Cardiac septum (tissue), 1 donor: ENCODE data around the gene SUPT3H. TPM values are rescaled to one million over a fixed set of nuclear protein-coding genes. Genes with fewer than 3 reads are reported as not detected.

ENCODE experiments used
- DNase-seq: peaks from one replicate; pipeline ENCODE4 v3.0.0-alpha.2; 2020; ENCODE audit warnings: low spot score
- intact Hi-C: fragments of 100-400 bp; cut with DNase I; formaldehyde crosslinking; loops from one replicate; pipeline ENCODE4 v1.14.0; 2022
- total RNA-seq: library from RNA; stranded (reverse); fragmentation: NEBNext Ultra II Directional; extraction: Animal tissue kit (Norgen Biotek cat#: 25700); gene quantifications from one replicate; pipeline ENCODE4 v1.2.1, GENCODE V29; 2021
- donor health status: DM: no; HTN: no; CAD: no.

Gene SUPT3H
- total RNA-seq, 1 donor from 2014 or later = 6.2 TPM

DNA sequence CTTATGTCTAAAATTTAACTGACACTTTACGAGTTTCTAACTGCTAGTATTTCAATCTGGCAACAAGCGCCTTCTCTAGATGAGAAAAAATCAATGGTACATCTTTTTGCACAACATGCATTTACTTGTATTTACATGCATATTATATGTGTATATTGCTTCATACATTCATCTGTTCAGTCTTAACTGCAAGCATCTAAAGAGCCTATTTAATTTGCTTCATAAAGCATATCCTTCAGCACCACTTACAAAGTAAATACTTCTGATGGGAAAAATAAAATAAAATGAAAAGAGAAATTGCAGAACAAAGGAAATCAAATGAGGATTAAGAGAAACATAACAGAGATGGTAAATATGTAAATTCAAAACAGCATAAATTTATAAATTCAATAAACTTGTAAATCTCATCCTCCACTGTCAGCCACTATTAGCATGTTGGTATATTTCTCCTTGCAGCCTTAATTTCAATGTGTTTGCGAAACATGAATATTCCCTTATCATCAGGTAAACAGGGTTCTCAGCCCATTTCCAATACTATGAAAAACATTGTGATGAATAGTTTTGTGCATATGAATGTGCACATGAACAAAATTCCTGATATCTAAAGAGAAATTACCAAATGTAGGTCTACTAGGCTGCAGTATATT lies 382.1 kb downstream of the SUPT3H start:
- intact Hi-C loops = no loop called here
- no peak for DNase-seq

DNA sequence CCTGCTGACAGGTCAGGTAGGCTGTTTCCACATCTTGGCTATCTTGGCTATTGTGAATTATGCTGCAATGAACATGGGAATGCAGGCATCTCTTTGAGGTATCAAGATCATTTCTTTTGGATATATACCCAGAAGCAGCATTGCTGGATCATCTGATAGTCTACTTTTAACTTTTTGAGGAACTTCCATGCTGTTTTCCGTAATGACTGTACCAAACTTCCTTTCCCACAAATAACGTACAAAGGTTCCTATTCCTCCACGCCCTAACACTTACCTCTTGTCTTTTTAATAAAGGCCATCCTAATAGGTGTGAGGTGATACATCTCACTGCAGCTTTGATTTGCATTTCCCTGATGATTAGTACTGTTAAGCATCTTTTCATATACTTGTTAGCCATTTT lies 388.3 kb downstream of the SUPT3H start:
- DNase-seq = no peak

GRCh38 chr6:44985006-44985405 lies 392.7 kb downstream of the SUPT3H start:
- intact Hi-C loops = no loop called here
- no peak for DNase-seq

More for the DNA sequence above, 388.3 kb downstream of the SUPT3H start:
- intact Hi-C loops = no loop called here

- intact Hi-C loops = no loop called here
- DNase-seq = no peak
Measured at GRCh38 chr6:44983467-44984365, 394.0 kb downstream of the SUPT3H start.

- DNase-seq = no peak
- intact Hi-C loops = no loop called here
Measured at GRCh38 chr6:44980841-44981240, 396.9 kb downstream of the SUPT3H start.

DNA sequence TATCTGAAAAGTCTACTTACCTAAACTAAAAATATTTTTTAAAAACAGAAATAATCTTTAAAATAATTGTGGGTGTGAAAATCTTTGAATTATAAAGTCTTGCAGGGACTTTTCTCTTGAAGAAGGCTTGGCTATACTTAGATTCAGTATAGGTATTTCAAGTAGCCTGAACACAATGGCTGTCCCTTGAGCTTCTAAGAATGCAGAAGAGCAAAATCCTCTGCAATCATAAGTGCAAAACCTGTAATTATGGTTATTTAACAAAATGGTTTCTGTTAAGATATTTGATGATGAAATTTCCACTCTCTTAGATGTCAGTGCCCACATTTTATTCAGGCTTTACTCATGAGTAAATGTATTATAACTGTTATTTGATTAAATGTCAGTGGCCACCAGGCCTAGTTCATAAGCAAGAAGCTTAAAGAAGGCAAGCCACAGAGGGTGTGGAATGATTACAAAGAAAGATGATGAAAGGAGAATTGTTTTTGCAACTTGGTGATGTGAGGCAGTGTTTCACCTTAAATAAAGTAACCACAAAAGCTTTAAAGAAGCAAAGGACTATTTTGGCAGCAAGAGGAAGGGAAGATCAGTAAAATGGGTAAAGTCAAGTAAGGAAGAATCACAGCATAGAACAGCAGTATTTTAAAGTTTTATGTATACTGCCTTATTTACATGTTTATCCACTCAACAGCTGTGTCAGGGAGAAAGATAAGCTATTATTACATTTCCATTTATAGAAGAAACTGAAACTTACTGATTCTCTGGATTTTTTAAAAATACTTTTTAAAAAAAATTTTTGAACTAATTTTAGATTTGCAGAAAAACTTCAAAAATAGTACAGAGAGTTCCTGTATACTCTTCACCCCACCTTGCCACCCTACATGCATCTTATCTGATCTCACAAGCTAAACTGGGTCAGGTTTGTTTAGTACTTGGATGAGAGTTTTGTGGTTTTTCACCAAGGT lies 400.8 kb downstream of the SUPT3H start:
- intact Hi-C loops = no loop called here
- DNase-seq = no peak

DNA sequence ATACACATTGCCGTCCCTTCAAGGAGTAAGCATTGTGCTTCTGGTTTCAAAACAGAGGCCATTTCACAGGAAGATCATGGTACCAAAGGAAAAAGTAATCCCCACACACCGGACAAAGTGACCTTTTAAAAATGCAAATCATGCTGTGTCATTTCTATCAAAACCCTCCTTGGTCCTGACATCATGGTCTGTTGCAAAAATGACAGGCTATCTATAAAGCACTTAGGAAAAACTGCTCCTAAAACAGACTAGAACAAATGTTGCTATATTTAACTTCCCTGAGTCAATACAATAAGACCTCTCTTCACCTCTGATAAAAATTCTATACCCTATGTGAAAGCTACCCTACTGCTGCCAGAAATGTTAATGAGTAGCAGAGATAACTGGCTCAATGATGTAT lies 403.2 kb downstream of the SUPT3H start:
- intact Hi-C loops = no loop called here
- DNase-seq = no peak

DNA sequence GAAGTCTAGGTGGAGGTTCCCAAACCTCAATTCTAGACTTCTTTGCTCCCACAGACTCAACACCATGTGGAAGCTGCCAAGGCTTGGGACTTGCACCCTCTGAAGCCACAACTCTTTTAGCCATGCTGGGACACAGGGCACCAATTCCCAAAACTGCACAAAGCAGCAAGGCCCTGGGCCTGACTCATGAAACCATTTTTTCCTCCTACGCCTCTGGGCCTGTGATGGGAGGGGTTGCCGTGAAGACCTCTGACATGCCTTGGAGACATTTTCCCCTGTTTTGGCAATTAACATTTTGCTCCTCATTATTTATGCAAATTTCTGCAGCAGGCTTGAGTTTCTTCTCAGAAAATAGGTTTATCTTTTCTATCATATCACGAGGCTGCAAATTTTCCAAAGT lies 405.0 kb downstream of the SUPT3H start:
- intact Hi-C loops = no loop called here
- no peak for DNase-seq

DNA sequence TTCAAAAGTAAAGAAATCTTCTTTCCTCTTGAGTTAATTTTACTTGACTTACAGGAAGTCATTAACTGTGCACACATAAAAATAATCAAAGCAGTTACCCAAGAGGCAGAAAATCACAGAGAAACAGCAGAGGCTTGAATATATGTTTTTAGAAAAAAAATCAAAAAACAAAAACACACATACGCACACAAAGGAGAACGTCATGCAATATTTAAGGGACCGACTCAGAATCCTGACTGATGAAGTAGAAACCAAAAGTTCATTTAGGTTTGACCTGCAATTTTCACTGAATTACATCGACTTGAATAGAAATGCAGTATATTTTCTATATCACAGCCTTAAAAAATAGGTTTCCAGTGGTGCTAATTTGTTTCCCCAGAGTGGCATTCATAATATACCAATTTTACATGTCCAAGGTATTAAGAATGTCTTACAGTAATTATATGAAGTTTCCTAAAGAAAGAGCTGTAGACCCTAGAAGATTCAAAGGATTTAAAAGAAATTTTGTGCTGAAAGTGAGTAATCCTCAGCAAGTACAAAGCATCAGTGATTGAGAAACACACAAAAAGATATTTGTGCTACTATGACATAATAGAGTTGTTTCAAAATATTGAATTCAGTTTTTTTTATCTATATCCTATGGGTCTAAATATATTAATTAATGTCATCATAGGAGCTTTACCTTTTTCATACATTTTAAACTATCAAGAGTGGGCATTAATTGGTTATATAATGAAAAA lies 408.1 kb downstream of the SUPT3H start:
- DNase-seq = no peak
- intact Hi-C loops = loop anchor here (5.0 kb wide), 1 partner anchor 47 kb away; no protein-coding TSS in a partner anchor

DNA sequence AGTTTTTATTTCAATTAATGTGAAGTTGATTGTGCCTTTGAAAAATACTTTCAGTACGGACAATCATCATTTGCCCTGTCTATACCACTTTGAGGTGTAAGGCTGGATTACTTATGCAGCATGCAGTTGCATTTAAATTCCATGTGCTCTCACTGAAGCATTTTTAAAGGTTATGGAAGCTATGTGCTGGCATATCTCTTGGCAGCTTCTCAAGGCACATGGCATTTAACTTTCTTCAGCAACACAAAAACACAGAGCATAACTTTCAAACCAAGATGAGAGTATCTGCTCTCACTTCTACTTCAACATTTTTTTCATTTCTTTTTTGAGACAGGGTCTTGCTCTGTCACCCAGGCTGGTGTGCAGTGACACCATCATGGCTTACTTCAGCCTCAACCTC lies 410.3 kb downstream of the SUPT3H start:
- intact Hi-C loops = loop anchor here (5.0 kb wide), 1 partner anchor 45 kb away; no protein-coding TSS in a partner anchor
- no peak for DNase-seq

DNA sequence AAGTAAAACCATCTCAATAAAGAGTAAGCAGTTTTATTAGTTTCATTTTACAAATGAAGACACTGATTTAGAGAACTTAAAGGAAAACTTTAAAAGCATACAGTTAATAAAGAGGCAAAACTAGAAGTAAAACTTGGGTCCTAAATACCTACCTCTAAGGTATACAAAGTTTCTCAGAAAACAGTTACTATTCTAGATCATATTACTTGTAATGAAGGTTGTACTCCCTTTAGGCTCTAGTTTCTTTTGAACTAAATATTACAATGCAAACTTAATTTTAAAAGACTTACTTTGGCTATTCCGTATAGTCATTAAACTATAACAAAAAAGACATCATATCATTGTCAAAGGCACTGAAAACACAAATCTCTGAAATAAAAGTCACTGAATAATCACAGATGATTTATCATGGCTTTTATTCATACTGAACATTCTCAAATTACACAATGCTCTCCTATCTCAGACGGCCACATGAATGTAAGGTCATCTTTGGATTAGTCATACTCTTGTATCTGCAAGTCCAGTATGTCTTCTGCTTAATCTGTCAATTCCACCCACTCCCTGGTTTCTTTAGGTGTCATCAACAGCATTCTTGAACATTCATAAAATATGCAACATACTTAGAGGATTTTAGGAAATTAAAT lies 411.2 kb downstream of the SUPT3H start:
- intact Hi-C loops = loop anchor here (5.0 kb wide), 1 partner anchor 44 kb away; no protein-coding TSS in a partner anchor
- no peak for DNase-seq

DNA sequence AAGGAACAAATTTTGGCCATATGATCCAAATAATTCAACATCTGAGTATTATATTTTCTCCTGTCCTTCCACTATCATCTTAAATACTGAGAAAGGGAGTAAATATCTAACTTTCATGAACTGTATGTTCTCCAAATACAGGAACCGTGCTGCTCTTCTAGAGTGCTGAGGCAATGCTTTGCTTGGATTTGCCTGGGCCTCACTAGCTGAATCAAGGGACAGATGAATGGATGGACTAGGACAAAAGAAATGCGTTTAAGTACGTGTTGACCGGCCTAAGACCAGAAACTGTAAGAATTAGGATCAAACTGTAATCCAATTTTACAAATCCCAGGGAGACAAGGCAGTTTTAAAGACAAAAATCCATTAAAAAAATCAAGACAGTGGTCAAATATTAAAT lies 412.0 kb downstream of the SUPT3H start:
- intact Hi-C loops = loop anchor here (5.0 kb wide), 1 partner anchor 43 kb away; no protein-coding TSS in a partner anchor
- DNase-seq = no peak

DNA sequence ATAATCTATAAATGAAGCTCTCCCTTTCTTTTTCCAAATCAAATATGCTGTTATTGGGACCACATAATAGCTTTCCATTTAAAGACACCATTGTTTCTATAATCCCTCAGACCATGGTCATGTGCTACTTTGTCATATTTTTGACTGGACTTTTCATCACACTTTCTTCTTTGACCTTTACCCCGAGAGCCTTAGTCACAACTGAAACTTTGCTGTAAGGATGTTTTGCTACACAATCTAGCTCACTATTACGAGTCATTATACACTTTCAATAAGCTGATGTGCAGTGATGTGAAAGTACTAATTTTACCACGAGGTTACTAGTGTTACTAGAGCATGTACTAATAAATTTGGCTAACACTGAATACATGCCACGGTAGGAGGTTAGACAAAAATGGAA lies 416.8 kb downstream of the SUPT3H start:
- intact Hi-C loops = no loop called here
- no peak for DNase-seq

GRCh38 chr6:44959651-44960050 lies 418.1 kb downstream of the SUPT3H start:
- no peak for DNase-seq
- intact Hi-C loops = no loop called here

DNA sequence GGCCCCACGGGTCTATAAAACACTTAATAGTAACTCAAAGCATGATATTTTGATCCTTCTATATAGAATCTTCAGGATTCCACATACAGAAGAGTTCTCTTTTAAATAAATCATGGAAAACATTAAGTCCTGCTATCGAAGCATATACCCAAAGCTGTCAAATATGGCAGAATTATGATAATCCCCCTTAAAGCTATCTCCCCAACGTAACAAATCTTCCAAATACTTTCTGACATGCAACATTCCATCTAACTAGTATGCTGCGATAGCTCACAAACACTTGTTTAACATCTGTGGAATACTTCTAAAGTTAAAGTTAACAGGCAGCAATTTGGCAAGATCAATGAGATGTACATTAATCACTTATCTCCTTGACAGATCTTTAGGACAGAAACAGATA lies 420.6 kb downstream of the SUPT3H start:
- no peak for DNase-seq
- intact Hi-C loops = no loop called here

GRCh38 chr6:44956396-44956795 lies 421.3 kb downstream of the SUPT3H start:
- no peak for DNase-seq
- intact Hi-C loops = no loop called here

DNA sequence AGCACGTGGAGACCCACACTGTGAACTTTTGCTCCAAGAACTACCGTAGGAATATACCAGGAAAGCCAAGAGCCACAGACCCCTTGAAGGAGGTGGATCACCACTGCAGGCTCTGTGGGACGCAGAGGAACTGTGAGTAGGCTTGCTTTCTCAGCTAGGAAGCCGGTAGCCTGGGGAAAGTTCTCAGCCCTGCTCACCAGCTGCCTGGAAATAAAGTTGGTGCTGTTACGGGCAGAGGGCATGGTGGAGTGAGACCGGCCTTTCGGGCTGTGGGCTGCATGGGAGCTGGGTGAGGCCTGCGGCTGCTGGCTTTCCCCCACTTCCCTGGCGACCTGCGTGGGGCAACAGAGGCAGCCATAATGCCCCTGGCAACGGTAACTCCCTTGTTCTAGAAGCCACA lies 422.6 kb downstream of the SUPT3H start:
- intact Hi-C loops = no loop called here

GRCh38 chr6:44954281-44954680 lies 423.5 kb downstream of the SUPT3H start:
- DNase-seq = no peak
- intact Hi-C loops = no loop called here

More for the DNA sequence above, 422.6 kb downstream of the SUPT3H start:
- DNase-seq = no peak
